SK-N-SH treated with all-trans-retinoic acid at 6 μM for 48 hours (cell line): Measurements from ENCODE around the gene NAA10.

Experiments used
- ATAC-seq: fragments of 200-7000 bp; cut with Tn5 transposase; 3 replicates; pipeline ENCODE4 v1.9.1; 2020; ENCODE audit warnings: mild to moderate bottlenecking, moderate library complexity
- BACH2 ChIP-seq: fragments of 250-450 bp; sonication (Bioruptor Pico); IDR thresholded peaks from 2 replicates; pipeline ENCODE4 v1.9.0; 2021; ENCODE audit warnings: mild to moderate bottlenecking, borderline replicate concordance
- ESRRG ChIP-seq: fragments of 250-450 bp; sonication (Bioruptor Pico); IDR thresholded peaks from 2 replicates; pipeline ENCODE4 v1.6.1; 2021; ENCODE audit warnings: mild to moderate bottlenecking
- GLIS3 ChIP-seq: fragments of 250-450 bp; sonication (Bioruptor Pico); IDR thresholded peaks from 2 replicates; pipeline ENCODE4 v1.5.0; 2020; ENCODE audit warnings: mild to moderate bottlenecking, moderate library complexity
- ISL1 ChIP-seq: fragments of 250-450 bp; sonication (Bioruptor Pico); IDR thresholded peaks from 2 replicates; pipeline ENCODE4 v2.1.2; 2022; ENCODE audit warnings: mild to moderate bottlenecking, moderate library complexity
- OSR1 ChIP-seq: fragments of 250-450 bp; sonication (Bioruptor Pico); IDR thresholded peaks from 2 replicates; pipeline ENCODE4 v1.8.0; 2022; ENCODE audit warnings: moderate library complexity, mild to moderate bottlenecking, inconsistent platforms
- PPARA ChIP-seq: fragments of 250-450 bp; sonication (Bioruptor Pico); IDR thresholded peaks from 2 replicates; pipeline ENCODE4 v1.5.0; 2020; ENCODE audit warnings: mild to moderate bottlenecking, borderline replicate concordance
- RARB ChIP-seq: fragments of 250-450 bp; sonication (Bioruptor Pico); IDR thresholded peaks from 2 replicates; pipeline ENCODE4 v1.8.0; 2021; ENCODE audit warnings: mild to moderate bottlenecking, moderate library complexity
- SNAI2 ChIP-seq: fragments of 250-450 bp; sonication (Bioruptor Pico); IDR thresholded peaks from 2 replicates; pipeline ENCODE4 v1.5.0; 2020; ENCODE audit warnings: mild to moderate bottlenecking, moderate library complexity
- TCF4 ChIP-seq: fragments of 250-450 bp; sonication (Bioruptor Pico); IDR thresholded peaks from 2 replicates; pipeline ENCODE4 v1.8.0; 2021; ENCODE audit warnings: mild to moderate bottlenecking, moderate library complexity, borderline replicate concordance
- TOX ChIP-seq: fragments of 250-450 bp; sonication (Bioruptor Pico); IDR thresholded peaks from 2 replicates; pipeline ENCODE4 v1.8.0; 2021; ENCODE audit warnings: mild to moderate bottlenecking, moderate library complexity, borderline replicate concordance
- ZC3H10 ChIP-seq: fragments of 250-450 bp; sonication (Bioruptor Pico); IDR thresholded peaks from 2 replicates; pipeline ENCODE4 v1.5.1; 2021; ENCODE audit warnings: mild to moderate bottlenecking, moderate library complexity
- ZFP3 ChIP-seq: fragments of 250-450 bp; sonication (Bioruptor Pico); IDR thresholded peaks from 2 replicates; pipeline ENCODE4 v1.5.0; 2020; ENCODE audit warnings: mild to moderate bottlenecking, moderate library complexity
- ZFP30 ChIP-seq: fragments of 450-650 bp; formaldehyde crosslinking; IDR thresholded peaks from 2 replicates; pipeline ENCODE4 v1.5.0; 2022; ENCODE audit warnings: mild to moderate bottlenecking, moderate library complexity
- ZNF565 ChIP-seq: fragments of 450-650 bp; formaldehyde crosslinking; conservative IDR thresholded peaks from 2 replicates; pipeline ENCODE4 v1.5.0; 2020; ENCODE audit warnings: low read depth, mild to moderate bottlenecking, moderate library complexity
- ZNF70 ChIP-seq: fragments of 450-650 bp; formaldehyde crosslinking; IDR thresholded peaks from 2 replicates; pipeline ENCODE4 v1.5.0; 2020; ENCODE audit warnings: mild to moderate bottlenecking, moderate library complexity
- ZNF8 ChIP-seq: fragments of 450-650 bp; formaldehyde crosslinking; IDR thresholded peaks from 2 replicates; pipeline ENCODE4 v1.5.0; 2020; ENCODE audit warnings: mild to moderate bottlenecking, moderate library complexity
- TF ChIP-seq, protein P1 (sequence below): fragments of 250-450 bp; sonication (Bioruptor Pico); IDR thresholded peaks from 2 replicates; pipeline ENCODE4 v1.5.0; 2020; ENCODE audit warnings: mild to moderate bottlenecking, moderate library complexity
- TF ChIP-seq, protein P2 (sequence below): fragments of 250-450 bp; sonication (Bioruptor Pico); IDR thresholded peaks from 2 replicates; pipeline ENCODE4 v1.5.1; 2021; ENCODE audit warnings: mild to moderate bottlenecking, moderate library complexity
- TF ChIP-seq, protein P3 (sequence below): fragments of 250-450 bp; sonication (Bioruptor Pico); IDR thresholded peaks from 2 replicates; pipeline ENCODE4 v1.8.0; 2020; ENCODE audit warnings: mild to moderate bottlenecking, moderate library complexity, borderline replicate concordance
- TF ChIP-seq, protein P4 (sequence below): fragments of 250-450 bp; sonication (Bioruptor Pico); IDR thresholded peaks from 2 replicates; pipeline ENCODE4 v1.8.0; 2021; ENCODE audit warnings: low read depth, mild to moderate bottlenecking, moderate library complexity, borderline replicate concordance

The NAA10 gene

DNA sequence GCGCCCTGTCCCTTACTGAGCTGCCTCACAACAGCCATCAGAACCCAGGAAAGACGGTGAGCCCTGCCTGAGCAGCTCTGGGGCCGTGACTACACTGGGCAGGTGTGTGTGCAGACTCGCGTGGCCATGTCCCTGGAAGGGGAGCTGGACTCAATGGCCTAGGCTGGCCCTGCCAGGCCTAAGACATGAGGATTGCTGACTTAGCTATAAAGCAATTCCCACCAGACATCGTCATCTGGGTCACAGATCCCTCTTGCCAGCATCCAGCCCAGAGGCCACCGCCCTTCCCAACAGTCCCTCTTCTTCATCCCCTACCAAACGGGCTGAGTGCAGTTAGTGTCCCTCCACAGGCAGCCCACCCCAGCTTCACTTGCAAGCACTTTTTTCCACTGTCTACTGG is 3.7 kb downstream of the NAA10 start:
- TF ChIP-seq, protein P1, sequence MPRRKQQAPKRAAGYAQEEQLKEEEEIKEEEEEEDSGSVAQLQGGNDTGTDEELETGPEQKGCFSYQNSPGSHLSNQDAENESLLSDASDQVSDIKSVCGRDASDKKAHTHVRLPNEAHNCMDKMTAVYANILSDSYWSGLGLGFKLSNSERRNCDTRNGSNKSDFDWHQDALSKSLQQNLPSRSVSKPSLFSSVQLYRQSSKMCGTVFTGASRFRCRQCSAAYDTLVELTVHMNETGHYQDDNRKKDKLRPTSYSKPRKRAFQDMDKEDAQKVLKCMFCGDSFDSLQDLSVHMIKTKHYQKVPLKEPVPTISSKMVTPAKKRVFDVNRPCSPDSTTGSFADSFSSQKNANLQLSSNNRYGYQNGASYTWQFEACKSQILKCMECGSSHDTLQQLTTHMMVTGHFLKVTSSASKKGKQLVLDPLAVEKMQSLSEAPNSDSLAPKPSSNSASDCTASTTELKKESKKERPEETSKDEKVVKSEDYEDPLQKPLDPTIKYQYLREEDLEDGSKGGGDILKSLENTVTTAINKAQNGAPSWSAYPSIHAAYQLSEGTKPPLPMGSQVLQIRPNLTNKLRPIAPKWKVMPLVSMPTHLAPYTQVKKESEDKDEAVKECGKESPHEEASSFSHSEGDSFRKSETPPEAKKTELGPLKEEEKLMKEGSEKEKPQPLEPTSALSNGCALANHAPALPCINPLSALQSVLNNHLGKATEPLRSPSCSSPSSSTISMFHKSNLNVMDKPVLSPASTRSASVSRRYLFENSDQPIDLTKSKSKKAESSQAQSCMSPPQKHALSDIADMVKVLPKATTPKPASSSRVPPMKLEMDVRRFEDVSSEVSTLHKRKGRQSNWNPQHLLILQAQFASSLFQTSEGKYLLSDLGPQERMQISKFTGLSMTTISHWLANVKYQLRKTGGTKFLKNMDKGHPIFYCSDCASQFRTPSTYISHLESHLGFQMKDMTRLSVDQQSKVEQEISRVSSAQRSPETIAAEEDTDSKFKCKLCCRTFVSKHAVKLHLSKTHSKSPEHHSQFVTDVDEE (CRISPR knock-in tag) = no peak
- TF ChIP-seq SNAI2 (CRISPR knock-in tag) (no peak), ZNF565 (CRISPR knock-in tag) (no peak), OSR1 (CRISPR knock-in tag) (no peak), ZNF8 (CRISPR knock-in tag) (no peak)
- no peak for ATAC-seq

DNA sequence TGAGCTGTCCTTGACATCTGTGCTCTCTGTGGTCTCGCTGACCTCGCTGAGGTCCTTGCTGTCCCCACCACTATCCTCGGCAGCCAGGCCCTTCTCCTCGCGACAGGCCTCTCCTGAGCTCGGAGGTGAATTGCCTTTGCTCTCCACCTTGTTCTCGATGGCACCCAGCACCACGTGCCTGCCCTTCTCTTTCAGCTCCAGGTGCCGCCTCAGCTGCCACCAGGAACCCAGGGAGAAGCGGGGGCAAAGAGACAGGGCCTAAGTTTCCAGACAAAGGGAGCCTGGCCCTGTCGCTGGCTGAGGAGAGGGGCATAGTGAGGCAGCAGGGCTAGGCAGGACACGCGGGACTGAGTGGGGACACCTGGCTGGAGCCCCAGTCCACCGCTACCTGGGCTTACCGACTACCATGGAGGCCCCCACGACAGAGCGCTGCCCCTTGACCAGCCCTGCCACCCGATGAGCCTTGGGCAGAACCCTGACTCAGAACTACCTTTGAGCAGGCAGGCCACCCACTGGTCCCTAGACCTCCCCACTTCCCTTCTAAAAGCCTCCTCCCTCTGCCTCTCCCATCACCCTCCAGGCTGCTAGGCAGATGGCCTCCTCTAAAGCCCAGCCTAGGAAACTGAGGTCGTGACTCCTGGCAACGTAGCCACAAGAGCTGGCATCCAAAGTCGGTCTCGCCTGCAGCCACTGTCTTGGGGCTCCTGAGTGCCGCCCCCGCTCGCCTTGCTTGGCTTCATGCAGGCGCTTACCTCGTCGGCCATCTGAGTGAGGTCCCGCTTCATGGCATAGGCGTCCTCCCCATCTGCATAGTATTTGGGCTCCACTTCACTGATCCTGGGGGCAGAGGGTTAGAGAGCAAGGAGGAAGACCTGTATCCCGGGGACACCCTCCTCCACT is 4.6 kb downstream of the NAA10 start:
- TF ChIP-seq TCF4 (CRISPR knock-in tag) (no peak), ZC3H10 (CRISPR knock-in tag) (no peak), ESRRG (no peak), ZFP3 (no peak), RARB (CRISPR knock-in tag) (no peak), GLIS3 (no peak), ZNF70 (no peak), ZNF565 (CRISPR knock-in tag) (no peak), SNAI2 (CRISPR knock-in tag) (no peak), ZNF8 (CRISPR knock-in tag) (no peak), ZFP30 (CRISPR knock-in tag) (no peak), OSR1 (CRISPR knock-in tag) (no peak)
- TF ChIP-seq, protein P2, sequence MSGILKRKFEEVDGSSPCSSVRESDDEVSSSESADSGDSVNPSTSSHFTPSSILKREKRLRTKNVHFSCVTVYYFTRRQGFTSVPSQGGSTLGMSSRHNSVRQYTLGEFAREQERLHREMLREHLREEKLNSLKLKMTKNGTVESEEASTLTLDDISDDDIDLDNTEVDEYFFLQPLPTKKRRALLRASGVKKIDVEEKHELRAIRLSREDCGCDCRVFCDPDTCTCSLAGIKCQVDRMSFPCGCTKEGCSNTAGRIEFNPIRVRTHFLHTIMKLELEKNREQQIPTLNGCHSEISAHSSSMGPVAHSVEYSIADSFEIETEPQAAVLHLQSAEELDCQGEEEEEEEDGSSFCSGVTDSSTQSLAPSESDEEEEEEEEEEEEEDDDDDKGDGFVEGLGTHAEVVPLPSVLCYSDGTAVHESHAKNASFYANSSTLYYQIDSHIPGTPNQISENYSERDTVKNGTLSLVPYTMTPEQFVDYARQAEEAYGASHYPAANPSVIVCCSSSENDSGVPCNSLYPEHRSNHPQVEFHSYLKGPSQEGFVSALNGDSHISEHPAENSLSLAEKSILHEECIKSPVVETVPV (CRISPR knock-in tag) = no peak
- TF ChIP-seq, protein P3, sequence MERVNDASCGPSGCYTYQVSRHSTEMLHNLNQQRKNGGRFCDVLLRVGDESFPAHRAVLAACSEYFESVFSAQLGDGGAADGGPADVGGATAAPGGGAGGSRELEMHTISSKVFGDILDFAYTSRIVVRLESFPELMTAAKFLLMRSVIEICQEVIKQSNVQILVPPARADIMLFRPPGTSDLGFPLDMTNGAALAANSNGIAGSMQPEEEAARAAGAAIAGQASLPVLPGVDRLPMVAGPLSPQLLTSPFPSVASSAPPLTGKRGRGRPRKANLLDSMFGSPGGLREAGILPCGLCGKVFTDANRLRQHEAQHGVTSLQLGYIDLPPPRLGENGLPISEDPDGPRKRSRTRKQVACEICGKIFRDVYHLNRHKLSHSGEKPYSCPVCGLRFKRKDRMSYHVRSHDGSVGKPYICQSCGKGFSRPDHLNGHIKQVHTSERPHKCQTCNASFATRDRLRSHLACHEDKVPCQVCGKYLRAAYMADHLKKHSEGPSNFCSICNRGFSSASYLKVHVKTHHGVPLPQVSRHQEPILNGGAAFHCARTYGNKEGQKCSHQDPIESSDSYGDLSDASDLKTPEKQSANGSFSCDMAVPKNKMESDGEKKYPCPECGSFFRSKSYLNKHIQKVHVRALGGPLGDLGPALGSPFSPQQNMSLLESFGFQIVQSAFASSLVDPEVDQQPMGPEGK (CRISPR knock-in tag) = no peak
- no peak for ATAC-seq

DNA sequence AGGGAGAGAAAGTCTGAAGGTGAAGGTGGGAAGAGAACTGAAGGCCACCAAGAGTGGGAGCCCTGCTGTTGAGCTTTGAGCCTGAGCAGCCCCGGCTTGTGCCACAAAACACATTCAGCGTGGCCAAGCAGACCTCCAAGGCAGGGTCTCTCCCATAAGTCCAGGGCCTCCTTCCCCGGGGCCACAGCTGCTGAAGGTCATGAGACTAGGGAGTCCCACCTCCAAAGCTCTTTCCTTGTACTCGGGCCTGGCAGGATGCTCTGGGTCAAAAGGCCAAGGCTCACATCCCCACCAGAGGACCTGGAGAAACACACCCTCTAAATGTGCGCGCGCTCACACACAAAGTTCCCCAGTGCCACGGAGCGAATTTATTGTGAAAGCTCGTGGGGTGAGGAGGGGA is 5.3 kb downstream of the NAA10 start:
- no peak for ATAC-seq
- no peak for TF ChIP-seq ZC3H10 (CRISPR knock-in tag)
- TF ChIP-seq GLIS3 = no peak
- TF ChIP-seq BACH2 = no peak
- no peak for TF ChIP-seq PPARA
- no peak for TF ChIP-seq ZNF565 (CRISPR knock-in tag)
- no peak for TF ChIP-seq ZNF70
- TF ChIP-seq, protein P1 (CRISPR knock-in tag) = no peak
- TF ChIP-seq ZNF8 (CRISPR knock-in tag) = no peak
- TF ChIP-seq, protein P4, sequence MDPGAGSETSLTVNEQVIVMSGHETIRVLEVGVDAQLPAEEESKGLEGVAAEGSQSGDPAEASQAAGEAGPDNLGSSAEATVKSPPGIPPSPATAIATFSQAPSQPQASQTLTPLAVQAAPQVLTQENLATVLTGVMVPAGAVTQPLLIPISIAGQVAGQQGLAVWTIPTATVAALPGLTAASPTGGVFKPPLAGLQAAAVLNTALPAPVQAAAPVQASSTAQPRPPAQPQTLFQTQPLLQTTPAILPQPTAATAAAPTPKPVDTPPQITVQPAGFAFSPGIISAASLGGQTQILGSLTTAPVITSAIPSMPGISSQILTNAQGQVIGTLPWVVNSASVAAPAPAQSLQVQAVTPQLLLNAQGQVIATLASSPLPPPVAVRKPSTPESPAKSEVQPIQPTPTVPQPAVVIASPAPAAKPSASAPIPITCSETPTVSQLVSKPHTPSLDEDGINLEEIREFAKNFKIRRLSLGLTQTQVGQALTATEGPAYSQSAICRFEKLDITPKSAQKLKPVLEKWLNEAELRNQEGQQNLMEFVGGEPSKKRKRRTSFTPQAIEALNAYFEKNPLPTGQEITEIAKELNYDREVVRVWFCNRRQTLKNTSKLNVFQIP (CRISPR knock-in tag) = no peak
- TF ChIP-seq RARB (CRISPR knock-in tag) = no peak
- TF ChIP-seq ISL1 (CRISPR knock-in tag) = no peak
- TF ChIP-seq, protein P3 (CRISPR knock-in tag) = no peak
- TF ChIP-seq, protein P2 (CRISPR knock-in tag) = no peak
- no peak for TF ChIP-seq TOX
- TF ChIP-seq ESRRG = no peak
- TF ChIP-seq SNAI2 (CRISPR knock-in tag) = no peak
- TF ChIP-seq ZFP30 (CRISPR knock-in tag) = no peak
- no peak for TF ChIP-seq ZFP3
